ENCODE results near the gene DHCR24.
A peak's percentile ranks its signal among the peaks of the same experiment; 100 is the strongest.

The DHCR24 gene

DNA sequence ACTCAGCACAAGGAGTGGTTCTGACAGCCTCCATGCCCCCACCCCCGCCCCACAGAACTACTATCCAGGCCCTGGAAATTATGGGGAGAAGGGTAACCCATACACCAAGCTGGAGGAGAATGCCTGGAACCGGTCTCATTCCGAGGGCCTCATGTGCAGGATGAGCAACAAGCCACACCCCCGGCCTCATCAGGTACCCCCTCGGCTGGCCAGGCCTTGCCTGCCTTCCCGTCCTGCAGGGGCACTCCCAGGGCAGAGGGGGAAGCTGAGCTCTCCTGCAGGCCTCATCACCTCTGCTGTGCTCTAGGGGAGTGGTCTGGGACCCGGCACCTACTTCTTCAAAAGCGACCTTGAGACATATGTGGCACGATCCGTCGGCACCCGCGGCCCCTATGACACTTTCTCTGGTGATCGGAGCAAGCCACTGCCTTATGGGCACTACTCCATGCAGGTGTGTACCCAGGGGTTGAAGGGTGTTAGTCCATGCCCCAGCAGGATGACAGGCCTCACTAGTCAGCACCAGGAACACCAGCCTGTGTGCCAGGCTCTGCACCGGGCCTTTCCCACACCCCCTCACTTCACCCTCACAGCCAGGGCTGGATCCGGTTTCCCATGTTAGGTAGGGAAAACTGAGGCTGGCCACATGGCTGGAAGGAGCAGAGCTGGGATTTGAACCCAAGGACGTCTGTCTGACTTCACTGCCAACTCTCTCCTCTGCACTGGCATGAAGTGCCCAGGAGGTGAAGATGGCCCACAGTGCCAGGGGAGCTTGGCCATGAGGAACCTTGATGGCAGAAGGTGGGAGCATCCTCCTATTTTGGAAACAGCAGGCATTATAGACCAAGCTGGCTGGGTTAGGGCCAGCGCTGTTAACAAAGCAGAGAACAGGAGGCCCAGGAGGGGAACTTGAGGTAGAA, 75.0 kb downstream of the DHCR24 start:
- no peak for DNase-seq (ENCODE audit: low read depth)
- no peak overlapping the region for H3K4me3 ChIP-seq (ENCODE audit: low read depth, low read length)
- TF ChIP-seq CTCF (IDR thresholded peaks at IDR 0.05; ENCODE audit: control insufficient read depth, extremely low read depth, insufficient read depth) = no peak

DNA sequence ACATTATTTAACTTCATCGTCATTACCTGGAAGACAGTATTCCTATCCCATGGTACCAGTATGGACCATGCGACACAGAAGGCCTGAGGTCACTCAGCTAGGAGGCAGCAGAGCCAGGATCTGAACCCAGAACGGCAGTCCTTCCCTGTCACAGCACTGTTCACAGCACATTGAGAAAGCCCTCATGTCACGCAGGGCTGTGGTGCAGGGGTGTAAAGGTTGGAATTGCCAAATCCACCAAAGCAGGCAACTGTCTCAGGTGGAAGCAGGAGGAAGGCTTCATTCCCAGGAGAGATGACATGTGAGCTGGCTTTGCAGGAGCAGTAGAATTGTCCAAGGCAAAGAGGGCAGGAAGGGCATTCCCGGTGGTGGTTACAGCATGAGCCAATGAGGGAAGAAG, 75.9 kb downstream of the DHCR24 start:
- no peak for TF ChIP-seq CTCF (IDR thresholded peaks at IDR 0.05; ENCODE audit: control insufficient read depth, extremely low read depth, insufficient read depth)
- no peak for DNase-seq (ENCODE audit: low read depth)
- H3K4me3 ChIP-seq (ENCODE audit: low read depth, low read length) = no peak overlapping the region

DNA sequence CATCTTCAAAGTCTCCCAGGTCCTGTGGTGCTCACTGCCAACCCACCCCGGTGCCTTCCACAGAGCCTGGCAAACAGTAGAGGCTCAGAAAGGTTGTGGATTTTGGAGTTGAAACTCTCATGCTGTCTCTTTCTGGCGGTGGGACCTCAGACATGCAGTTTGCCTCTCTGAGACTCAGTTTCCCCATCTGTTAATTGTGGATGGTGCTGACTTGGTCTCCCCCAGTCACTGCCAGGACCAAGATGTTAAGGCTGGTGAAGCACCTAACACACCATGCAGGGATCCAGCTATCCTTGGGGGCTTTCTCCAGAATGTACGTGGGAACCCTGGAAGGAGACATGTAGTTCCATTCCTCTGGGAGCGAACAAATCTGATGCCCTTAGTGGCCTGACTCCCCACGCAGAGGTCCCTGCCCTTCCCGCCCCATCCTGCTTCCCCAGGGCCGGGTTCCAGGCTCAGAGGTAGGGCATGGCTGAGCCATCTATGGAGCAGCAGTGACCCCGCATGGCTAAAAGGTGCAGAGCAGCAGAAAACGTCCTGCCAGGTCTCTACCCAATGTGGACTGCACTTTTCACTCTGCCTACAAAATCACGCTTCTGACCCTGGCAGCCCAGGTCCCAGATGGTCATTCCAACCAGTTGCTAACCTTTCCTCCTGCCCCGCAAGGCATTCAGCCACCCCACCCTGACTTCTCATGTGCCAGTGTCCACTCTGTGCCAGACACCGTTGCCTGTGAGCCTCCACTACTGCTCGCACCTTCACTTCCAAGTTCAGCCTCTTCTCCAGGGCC, 76.6 kb downstream of the DHCR24 start:
- no peak overlapping the region for H3K4me3 ChIP-seq (ENCODE audit: low read depth, low read length)
- DNase-seq (ENCODE audit: low read depth) = no peak
- peak; percentile 97 for TF ChIP-seq CTCF (IDR thresholded peaks at IDR 0.05; ENCODE audit: control insufficient read depth, extremely low read depth, insufficient read depth)

GRCh38 chr1:54809496-54810074, 77.4 kb downstream of the DHCR24 start:
- H3K4me3 ChIP-seq (ENCODE audit: low read depth, low read length) = no peak overlapping the region
- no peak for TF ChIP-seq CTCF (IDR thresholded peaks at IDR 0.05; ENCODE audit: control insufficient read depth, extremely low read depth, insufficient read depth)
- DNase-seq (ENCODE audit: low read depth) = no peak

DNA sequence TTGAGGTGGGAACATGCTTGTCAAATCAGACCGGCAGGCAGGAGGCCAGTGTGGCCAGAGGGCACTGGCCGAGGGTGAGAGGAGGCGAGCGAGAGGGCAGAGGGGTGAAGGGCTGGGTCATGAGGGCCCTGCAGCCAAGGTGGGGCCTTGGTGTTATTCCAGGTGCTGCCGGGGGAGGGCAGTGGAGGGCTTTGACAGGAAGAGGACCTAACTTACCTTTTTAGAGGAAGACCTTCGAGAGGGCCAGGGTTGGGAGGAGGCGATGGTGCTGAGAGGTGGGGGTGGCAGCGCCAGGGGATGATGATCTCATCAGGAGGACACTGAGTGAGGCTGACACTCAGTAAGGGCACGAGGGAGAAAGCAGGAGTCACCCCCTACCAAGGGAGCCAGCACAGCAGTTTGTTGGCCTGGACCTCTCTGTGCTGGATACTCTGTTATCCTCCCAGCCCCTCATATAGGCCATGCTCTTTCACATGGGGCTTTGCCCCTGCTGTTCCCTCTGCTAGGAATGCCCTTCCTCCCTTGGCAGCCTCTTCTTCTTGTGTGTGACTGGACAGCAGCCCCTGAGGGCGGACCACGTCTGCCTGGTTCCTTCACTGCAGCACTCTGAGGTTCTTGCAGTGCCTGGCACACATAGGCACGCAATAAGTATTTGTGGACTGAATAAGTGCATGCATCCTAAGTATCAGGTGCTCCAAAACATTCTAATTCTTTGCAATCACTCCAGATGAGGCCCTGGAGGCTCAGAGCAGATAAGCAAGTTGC, 78.4 kb downstream of the DHCR24 start:
- no peak for TF ChIP-seq CTCF (IDR thresholded peaks at IDR 0.05; ENCODE audit: control insufficient read depth, extremely low read depth, insufficient read depth)
- DNase-seq (ENCODE audit: low read depth) = no peak
- H3K4me3 ChIP-seq (ENCODE audit: low read depth, low read length) = no peak overlapping the region

- no peak for DNase-seq (ENCODE audit: low read depth)
- H3K4me3 ChIP-seq (ENCODE audit: low read depth, low read length) = no peak overlapping the region
- no peak for TF ChIP-seq CTCF (IDR thresholded peaks at IDR 0.05; ENCODE audit: control insufficient read depth, extremely low read depth, insufficient read depth)
These were observed 79.2 kb downstream of the DHCR24 start for GRCh38 chr1:54807756-54808155.
